GM21529 (cell line): ENCODE results near the gene CHD3.

Source experiments
- ATAC-seq: cut with Tn5 transposase; IDR thresholded peaks from one replicate; pipeline ENCODE4 v1.9.1; 2021; ENCODE audit not compliant: unreplicated experiment

CHD3 gene

GRCh38 chr17:7864995-7865650 is 23.5 kb upstream of the CHD3 start:
- ATAC-seq: no peak

- ATAC-seq: no peak
These were observed 20.7 kb upstream of the CHD3 start for GRCh38 chr17:7867881-7868329.

- ATAC-seq: no peak
These were observed 15.5 kb upstream of the CHD3 start for GRCh38 chr17:7873051-7873450.

DNA sequence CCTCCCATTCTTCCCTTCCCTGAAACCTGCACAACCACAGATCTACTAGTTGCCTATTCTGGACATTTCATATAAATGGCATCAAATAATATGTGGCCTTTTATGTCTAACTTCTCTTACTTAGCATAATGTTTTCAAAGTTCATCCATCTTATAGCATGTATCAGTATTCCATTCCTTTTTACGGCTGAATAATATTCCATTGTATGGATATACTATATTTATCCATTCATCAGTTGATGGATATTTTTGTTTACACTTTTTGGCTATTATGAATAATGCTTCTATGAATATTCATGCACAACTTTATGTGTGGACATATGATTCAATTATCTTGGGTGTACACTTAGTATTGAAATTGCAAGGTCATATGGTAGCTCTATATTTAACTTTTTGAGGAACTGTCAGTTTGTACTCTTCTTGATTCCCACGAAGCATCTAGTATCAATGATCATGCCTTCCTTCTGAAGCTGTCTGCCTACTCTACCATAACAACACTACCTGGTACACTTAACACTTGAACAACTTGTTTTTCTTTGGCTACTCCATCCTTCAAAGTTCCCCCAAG is 12.7 kb upstream of the CHD3 start:
- ATAC-seq: no peak

DNA sequence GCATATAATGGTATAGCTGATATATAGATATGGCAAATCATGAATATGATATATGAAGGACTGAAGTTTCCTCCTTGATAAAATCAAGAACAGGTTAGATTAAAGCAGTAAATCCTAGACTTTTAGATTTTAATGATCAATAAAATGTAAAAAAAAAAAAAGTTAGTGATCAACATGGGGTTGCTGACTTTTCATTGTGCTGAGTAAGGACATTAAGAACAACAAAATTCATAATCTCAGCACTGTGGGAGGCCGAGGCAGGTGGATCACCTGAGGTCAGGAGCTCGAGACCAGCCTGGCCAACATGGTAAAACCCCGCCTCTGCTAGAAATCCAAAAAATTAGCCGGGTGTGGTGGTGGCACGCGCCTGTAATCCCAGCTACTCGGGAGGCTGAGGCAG is 10.4 kb upstream of the CHD3 start:
- no peak for ATAC-seq

DNA sequence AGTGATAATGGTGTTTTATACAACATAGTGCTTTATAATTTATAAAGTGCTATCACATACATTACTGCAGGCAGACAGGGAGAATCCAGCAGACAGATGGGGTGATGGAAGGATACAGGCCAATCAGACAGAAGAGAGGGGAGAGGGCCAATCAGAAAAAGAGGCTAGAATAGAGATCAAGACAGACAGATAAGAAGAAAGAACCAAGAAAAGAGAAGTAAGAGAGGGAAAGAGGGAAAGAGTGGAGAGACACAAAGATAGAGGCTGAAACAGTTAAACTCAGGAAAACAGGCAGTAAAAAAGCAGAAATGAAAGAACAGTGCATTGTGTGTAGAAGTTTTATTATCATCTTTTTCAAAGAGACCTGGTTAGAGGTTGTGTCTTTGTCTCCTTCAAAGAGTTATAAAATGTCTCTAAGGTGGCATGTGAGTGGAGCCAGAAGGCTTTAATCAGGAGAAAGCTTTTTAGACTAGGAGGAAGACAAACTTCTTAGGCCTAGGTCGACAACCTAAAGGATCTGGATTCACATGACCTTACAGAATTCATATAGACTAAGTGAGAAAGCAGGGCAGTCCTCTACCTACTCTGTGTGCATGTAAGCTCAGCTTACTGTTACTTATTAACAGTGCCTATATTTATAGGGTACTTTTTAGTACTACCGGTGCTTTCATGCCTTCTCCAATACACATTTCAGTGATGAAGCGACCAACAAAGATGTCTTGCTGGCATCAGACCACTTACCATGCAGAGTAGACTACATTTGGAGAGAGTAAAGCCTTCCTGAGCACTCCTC is 8.3 kb upstream of the CHD3 start:
- ATAC-seq: no peak

DNA sequence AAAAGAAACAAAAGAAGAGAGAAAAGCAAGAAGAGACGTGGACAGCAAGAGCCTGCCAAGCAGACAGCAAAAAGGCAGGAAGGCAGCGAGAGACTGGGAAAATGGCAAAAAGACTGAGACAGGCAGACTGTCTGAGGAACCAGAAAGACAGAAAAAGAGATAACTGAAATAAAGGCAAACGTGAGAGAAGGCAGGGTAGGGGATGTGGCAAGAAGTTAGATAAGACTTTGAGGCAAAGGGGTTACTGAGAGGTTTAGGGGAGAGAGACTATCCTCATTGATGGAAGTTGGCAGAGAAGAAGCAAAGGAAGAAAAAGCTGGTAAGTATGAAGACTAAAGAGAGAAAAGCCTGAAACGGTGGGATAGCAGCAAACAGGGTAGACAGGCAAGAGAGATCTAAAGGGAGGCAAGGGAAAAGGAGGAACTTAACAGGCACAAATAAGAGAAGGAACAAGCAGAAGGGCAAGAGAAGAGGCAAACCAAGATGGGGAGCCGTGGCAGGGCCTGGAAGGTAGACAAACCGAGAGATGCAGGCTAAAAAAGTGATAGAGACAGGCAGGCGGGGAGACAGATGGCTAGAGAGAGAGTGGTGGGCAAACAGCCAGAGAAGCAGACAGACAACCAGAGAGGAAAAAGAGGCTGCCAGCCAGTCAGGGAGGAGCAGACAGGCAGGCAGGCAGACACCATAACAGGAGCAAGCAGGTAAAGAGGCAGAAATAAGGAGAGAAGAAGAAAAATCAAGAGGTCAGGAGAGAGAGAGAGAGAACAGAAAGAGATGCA is 7.1 kb upstream of the CHD3 start:
- ATAC-seq: no peak

DNA sequence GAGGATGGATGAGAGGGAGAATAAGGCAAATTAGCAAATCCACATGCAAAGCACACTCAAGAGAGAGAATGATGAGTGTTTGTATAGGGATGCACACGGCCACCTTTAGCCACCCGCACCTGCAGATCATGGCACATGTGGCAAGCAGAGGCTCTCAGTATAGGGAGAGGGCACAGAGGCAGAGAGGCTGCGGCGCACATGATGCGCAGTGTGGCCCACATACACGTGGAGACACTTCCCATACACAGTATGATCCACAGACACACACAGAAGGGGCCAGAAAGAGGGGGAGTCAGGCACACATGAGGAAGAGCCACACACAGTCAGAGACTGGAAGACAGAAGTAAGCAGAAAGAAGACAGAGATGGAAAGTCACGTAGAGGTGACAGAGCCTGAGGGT is 6.5 kb upstream of the CHD3 start:
- ATAC-seq: no peak

GRCh38 chr17:7882629-7883028 is 6.0 kb upstream of the CHD3 start:
- no peak for ATAC-seq

DNA sequence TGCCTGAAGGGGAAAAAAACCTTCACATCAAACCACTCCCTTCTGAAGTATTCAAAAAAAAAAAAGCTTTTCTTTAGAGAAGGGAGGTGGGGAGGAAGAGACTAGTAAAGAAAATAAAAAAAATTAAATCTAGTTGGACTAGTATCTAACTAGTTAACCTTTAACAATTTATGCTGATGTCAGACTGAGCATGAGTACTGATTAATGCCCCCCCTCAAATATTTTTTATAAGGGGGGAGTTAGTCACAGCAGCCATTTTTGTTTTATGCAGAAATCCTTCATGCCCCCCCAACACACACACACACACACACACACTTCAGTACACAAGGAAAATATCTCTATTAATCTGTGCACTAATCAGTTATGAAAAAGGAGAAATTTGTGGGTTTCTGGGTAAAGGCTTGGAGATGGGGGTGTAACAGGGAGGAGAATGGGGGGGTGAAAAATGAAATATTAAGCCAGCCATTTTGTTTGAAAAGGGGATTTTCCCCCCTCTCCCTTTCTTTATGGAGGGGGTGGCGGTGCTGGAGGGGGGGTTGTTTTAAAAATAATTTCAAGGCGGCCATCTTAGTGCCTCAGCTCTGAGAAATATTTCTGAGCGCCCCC is 4.7 kb upstream of the CHD3 start:
- no peak for ATAC-seq

GRCh38 chr17:7884581-7885366 is 3.8 kb upstream of the CHD3 start:
- ATAC-seq: peak; percentile 4

DNA sequence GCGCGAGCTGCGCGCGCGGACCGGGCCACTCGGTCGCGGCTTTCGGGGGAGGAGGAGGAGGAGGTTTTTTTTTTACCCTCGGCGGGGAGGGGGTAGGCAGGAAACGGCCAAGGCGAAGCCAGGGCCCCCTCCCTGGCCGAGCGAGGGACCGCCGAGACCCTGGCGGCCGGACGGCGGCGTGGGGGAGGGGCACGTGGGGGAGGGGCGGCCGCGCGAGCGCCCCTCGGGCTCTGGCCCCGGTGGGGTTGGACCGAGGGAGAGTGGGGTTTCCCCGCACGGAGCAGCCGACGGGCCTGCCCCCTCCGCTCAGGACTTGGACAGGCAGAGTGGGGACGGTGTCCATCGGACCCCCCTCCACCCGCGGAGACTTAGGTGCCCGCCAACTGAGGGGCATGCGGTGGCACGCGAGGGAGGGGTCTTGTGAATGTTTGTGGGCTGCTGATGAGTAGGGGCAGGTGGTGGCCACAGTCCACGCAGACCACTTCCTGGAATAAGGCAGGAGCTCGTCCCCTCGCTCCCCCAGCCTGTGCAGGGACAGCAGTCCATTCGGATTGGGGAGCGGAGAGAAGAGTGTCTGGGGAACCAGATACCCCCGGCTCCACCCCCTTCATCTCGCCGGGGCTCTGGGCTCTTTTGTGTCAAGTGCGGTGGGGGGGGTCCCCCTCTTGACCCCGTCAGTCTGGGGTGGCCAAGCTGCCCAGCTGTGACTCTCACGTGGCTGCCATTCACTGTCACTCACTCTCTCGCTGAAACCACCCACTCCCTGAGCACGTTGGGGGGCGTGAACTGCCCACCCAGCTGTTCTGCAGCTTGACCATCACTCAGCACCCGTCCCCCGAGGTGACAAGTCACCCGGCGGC is 3.0 kb upstream of the CHD3 start:
- peak; percentile 30 for ATAC-seq

DNA sequence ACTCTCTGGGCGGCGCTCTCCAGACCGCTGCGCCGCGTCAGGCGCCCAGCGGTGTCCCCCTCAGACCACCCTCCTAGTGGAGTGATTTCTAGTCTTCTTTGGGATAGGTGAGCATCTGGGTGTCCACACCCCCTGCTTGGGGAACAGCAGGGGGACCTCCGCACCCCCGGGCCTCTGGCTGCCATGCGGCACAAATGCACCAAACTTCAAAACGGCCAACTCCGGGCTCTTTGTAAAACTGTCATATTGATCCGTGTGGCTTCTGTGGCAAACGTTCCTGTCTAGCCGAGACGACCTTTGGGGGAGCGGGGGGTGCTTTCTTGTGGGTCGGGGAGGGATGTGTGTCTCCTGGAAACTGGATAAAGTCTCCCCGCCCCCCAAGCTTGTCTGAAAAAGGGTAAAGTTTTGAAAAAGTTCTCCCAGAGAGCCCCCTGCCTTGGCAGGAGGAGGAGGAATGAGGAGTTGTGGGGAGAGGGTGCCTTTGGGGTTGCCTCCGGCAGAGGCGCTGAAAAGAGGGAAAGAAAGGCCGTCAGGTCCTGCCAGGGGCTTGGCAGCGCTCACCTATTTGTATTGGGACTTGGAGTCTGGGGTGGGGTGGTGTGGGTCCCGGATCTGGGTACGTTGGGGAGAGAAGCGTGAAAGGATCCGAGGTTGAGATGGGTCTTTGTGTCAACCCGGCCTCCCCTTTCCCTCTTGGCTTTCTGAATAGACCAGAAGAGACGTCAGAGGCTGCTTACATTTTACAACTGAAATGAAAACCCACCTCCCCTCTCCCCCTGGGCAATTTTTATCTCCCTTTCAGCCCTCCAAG is 2.2 kb upstream of the CHD3 start:
- ATAC-seq: no peak

GRCh38 chr17:7887038-7887481 is 1.5 kb upstream of the CHD3 start:
- no peak for ATAC-seq

- ATAC-seq: peak; percentile 53
These were observed 956 bp upstream of the CHD3 start for GRCh38 chr17:7887482-7888183.

DNA sequence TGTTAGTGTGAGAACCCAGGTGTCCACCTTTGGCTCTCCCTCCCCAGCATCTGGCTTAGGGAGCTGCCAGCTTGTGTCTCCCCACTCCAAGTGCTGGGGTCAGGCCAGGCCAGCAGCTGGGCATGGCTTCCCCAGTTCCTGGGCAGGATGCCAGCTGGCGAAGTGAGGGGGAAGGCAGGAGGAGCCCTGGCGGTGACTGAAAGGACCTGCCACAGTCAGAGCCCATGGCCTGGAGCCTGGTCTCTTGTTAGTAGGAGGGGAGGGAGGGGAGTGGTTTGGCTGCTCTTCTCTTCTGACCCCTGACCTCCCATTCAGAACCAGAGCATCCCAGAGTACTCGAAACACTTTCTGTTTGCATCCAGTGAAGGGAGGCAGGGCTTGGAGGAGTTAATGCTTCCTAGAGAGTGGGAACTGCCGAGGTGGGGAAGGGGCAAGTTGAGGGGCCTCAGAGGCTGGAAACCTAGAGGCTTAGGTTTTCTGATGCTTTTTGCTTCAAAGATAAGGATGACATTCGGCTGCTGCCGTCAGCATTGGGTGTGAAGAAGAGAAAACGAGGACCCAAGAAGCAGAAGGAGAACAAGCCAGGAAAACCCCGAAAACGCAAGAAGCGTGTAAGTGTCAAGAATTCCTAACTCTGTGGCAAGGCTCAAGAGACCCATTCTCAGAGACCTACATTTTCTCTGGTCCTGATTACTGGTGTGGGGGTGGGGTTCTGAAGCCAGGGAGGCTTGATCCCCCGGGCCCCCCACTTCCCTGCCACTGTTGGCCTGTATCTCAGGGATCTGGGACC is 772 bp downstream of the CHD3 start:
- no peak for ATAC-seq
